WI38 (cell line): ENCODE measurements around the gene ZC3H4.

ENCODE experiments used
- H3K4me3 ChIP-seq: 2 replicates; pipeline ENCODE4 v1.5.1; 2011; ENCODE audit warnings: low read depth, mild to moderate bottlenecking, control low read depth, low read length
- CTCF ChIP-seq: IDR thresholded peaks from 2 replicates; pipeline ENCODE4 v1.5.1; 2012; ENCODE audit warnings: low read depth, mild to moderate bottlenecking, control low read depth, low read length

ZC3H4 gene

GRCh38 chr19:47097396-47098201 is 16.0 kb downstream of the ZC3H4 start:
- no peak for TF ChIP-seq CTCF
- H3K4me3 ChIP-seq, result no peak overlapping the region

GRCh38 chr19:47096721-47097120 is 16.9 kb downstream of the ZC3H4 start:
- H3K4me3 ChIP-seq, result no peak overlapping the region
- TF ChIP-seq CTCF, result no peak

- no peak overlapping the region for H3K4me3 ChIP-seq
- no peak for TF ChIP-seq CTCF
Measured at GRCh38 chr19:47096100-47096704, 17.4 kb downstream of the ZC3H4 start.

- no peak for TF ChIP-seq CTCF
- no peak overlapping the region for H3K4me3 ChIP-seq
Measured at GRCh38 chr19:47095476-47096099, 18.0 kb downstream of the ZC3H4 start.

GRCh38 chr19:47094557-47095475 is 18.8 kb downstream of the ZC3H4 start:
- no peak overlapping the region for H3K4me3 ChIP-seq

GRCh38 chr19:47093841-47094240 is 19.7 kb downstream of the ZC3H4 start:
- TF ChIP-seq CTCF, result no peak
- no peak overlapping the region for H3K4me3 ChIP-seq

More at GRCh38 chr19:47094557-47095475, 18.8 kb downstream of the ZC3H4 start:
- no peak for TF ChIP-seq CTCF
